ACC112 (cell line): ENCODE data around the gene LAMP2.
A peak's percentile ranks its signal among the peaks of the same experiment; 100 is the strongest.
"Not testable (repeated sequence)": the region's sequence is repeated elsewhere in the genome, so short reads cannot be mapped to it uniquely, and the experiment has no call there.

Source experiments
- H2AFZ ChIP-seq: fragments of 200-600 bp; sonication (generic); one replicate; pipeline ENCODE4 v1.6.0; 2017; ENCODE audit warnings: antibody characterized with exemption, low read length; ENCODE audit not compliant: unreplicated experiment
- H3K27ac ChIP-seq: fragments of 200-600 bp; sonication (generic); 2 replicates; pipeline ENCODE4 v1.5.1; 2014; ENCODE audit warnings: low read depth, mild to moderate bottlenecking, antibody characterized with exemption, low read length, moderate library complexity
- H3K27me3 ChIP-seq: fragments of 200-600 bp; sonication (generic); 2 replicates; pipeline ENCODE4 v1.6.1; 2014; ENCODE audit warnings: mild to moderate bottlenecking, antibody characterized with exemption, low read length, moderate library complexity, mixed read lengths; ENCODE audit not compliant: insufficient read depth
- H3K36me3 ChIP-seq: fragments of 200-600 bp; sonication (generic); 2 replicates; pipeline ENCODE4 v1.6.1; 2016; ENCODE audit warnings: mild to moderate bottlenecking, antibody characterized with exemption, low read length, moderate library complexity, mixed read lengths; ENCODE audit not compliant: insufficient read depth
- H3K4me1 ChIP-seq: fragments of 200-600 bp; sonication (generic); one replicate; pipeline ENCODE4 v1.6.1; 2016; ENCODE audit warnings: low read length, mixed read lengths; ENCODE audit not compliant: insufficient read depth, unreplicated experiment, control insufficient read depth
- H3K4me3 ChIP-seq: fragments of 200-600 bp; sonication (generic); 2 replicates; pipeline ENCODE4 v1.5.1; 2014; ENCODE audit warnings: mild to moderate bottlenecking, low read depth, low read length
- H3K79me2 ChIP-seq: fragments of 200-600 bp; sonication (generic); one replicate; pipeline ENCODE4 v1.6.0; 2016; ENCODE audit warnings: low read length; ENCODE audit not compliant: control insufficient read depth, unreplicated experiment, insufficient read depth

Gene LAMP2

GRCh38 chrX:120485315-120485637 lies 16.2 kb upstream of the LAMP2 start:
- H3K4me3 ChIP-seq: peak overlapping the region; percentile 76
- no peaks in the 10 kb centered on the region for H3K36me3 ChIP-seq
- peaks cover 4% of the 10 kb centered on the region for H3K4me1 ChIP-seq
- H2AFZ ChIP-seq: peak overlapping the region; percentile 83
- no peaks in the 10 kb centered on the region for H3K79me2 ChIP-seq
- H3K27me3 ChIP-seq: no peaks in the 10 kb centered on the region
- peak overlapping the region; percentile 92 for H3K27ac ChIP-seq

- Histone ChIP-seq H3K4me3 (no peak overlapping the region), H2AFZ (no peak overlapping the region), H3K36me3 (no peaks in the 10 kb centered on the region), H3K27me3 (no peaks in the 10 kb centered on the region), H3K4me1 (no peaks in the 10 kb centered on the region), H3K27ac (no peak overlapping the region), H3K79me2 (no peaks in the 10 kb centered on the region)
These were observed 8.4 kb upstream of the LAMP2 start for GRCh38 chrX:120477453-120477852.

- no peaks in the 10 kb centered on the region for H3K4me1 ChIP-seq
- H3K27ac ChIP-seq: no peak overlapping the region
- H3K4me3 ChIP-seq: no peak overlapping the region
- H3K36me3 ChIP-seq: no peaks in the 10 kb centered on the region
- H3K27me3 ChIP-seq: no peaks in the 10 kb centered on the region
- no peaks in the 10 kb centered on the region for H3K79me2 ChIP-seq
- no peak overlapping the region for H2AFZ ChIP-seq
These were observed 7.6 kb upstream of the LAMP2 start for GRCh38 chrX:120476714-120477113.

GRCh38 chrX:120475447-120475846 lies 6.4 kb upstream of the LAMP2 start:
- H3K27me3 ChIP-seq, H3K79me2 ChIP-seq, H3K4me3 ChIP-seq, H3K36me3 ChIP-seq, H3K27ac ChIP-seq, H2AFZ ChIP-seq, H3K4me1 ChIP-seq: not testable (repeated sequence)

DNA sequence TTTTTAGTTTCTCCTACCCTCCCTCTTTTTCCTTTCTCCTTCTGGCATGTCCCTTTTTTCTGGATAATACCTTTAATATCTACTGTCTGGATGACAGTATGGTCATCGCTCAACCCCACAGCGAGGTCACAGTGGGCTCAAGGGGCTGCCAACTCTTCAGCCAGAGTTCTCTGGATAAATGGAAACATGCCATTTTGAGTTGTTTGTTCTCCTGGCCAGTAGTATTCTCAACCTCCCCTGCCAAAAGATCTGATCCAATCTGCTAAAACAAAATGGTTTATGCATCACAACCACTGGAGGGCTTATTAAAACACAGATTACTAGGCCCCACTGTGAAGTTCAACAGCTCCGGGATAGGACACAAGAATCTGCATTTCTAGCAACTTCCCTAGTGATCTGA lies 5.0 kb upstream of the LAMP2 start:
- H3K36me3 ChIP-seq: no peaks in the 10 kb centered on the region
- no peak overlapping the region for H3K4me3 ChIP-seq
- no peak overlapping the region for H2AFZ ChIP-seq
- no peaks in the 10 kb centered on the region for H3K79me2 ChIP-seq
- H3K4me1 ChIP-seq: no peaks in the 10 kb centered on the region
- H3K27ac ChIP-seq: no peak overlapping the region
- no peaks in the 10 kb centered on the region for H3K27me3 ChIP-seq

GRCh38 chrX:120469657-120470056 lies 561 bp upstream of the LAMP2 start:
- H3K27me3 ChIP-seq, H2AFZ ChIP-seq, H3K36me3 ChIP-seq, H3K4me3 ChIP-seq, H3K27ac ChIP-seq: not testable (repeated sequence)
- Histone ChIP-seq H3K4me1 (peaks cover 11% of the 10 kb centered on the region), H3K79me2 (peaks cover 35% of the 10 kb centered on the region)

DNA sequence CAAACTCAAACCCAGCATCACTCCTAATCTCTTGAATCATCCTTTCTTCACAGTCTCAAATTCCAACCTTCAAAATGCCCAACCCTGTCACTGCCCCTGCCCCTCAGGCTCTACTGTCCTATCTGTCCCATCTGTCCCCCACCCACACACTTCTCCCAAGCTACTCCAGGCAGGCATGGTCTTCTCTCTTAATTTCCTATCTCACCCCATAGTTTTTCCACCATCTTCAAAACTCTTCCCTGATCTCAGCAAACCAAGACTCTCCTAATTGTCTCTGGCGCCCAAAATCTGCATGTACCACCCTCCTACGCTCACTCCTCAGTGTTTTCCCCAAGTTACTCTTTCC lies 644 bp downstream of the LAMP2 start:
- H3K79me2 ChIP-seq: peaks cover 47% of the 10 kb centered on the region

DNA sequence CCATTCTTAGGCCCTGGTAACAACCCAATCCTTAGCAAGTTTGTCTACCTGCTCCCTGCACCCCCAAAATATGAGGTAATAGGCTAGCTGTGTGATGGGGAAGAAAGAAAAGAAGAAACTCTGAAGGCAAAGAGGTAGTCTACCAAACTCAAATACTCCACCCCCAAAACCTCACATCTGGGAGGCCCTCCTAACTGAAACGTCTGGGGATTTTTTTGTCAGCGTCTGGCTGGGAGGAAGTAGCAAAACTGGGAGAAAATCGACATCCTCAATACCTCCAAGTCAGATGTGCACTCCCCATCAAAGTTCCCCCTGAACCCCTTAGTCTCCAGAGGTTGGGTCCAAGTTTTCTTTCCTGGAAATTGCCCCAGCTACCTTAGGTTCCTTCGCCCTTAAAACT lies 1.0 kb downstream of the LAMP2 start:
- Histone ChIP-seq H3K4me1 (peaks cover 13% of the 10 kb centered on the region), H3K4me3 (peak overlapping the region; percentile 91), H3K36me3 (no peaks in the 10 kb centered on the region), H3K27me3 (no peaks in the 10 kb centered on the region), H2AFZ (no peak overlapping the region), H3K27ac (peak overlapping the region; percentile 60; the same call in 1 of the 2 replicates), H3K79me2 (peaks cover 50% of the 10 kb centered on the region)

More for the DNA sequence above, 644 bp downstream of the LAMP2 start:
- Histone ChIP-seq H3K27ac (peak overlapping the region; percentile 60), H2AFZ (no peak overlapping the region), H3K4me3 (peak overlapping the region; percentile 91), H3K4me1 (peaks cover 12% of the 10 kb centered on the region), H3K36me3 (no peaks in the 10 kb centered on the region), H3K27me3 (no peaks in the 10 kb centered on the region)

DNA sequence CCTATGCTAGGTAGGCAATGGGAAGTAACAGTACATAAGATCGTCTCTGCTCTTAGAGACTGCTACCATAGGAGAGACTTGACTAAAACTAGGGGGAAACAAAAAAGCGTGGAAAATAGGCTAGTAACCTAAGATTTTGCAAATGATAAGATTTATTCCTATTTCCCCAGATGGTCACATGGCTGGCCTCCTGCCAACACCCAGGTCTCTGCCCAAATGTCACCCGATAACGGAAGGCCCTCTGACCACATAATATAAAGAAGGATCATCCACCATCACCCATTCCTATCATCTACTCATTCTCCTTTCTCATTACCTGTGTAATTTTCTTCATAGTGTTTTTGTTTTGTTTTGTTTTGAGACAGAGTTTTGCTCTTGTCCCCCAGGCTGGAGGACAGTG lies 4.7 kb downstream of the LAMP2 start:
- Histone ChIP-seq H3K79me2 (peaks cover 86% of the 10 kb centered on the region), H3K4me1 (peaks cover 13% of the 10 kb centered on the region)

DNA sequence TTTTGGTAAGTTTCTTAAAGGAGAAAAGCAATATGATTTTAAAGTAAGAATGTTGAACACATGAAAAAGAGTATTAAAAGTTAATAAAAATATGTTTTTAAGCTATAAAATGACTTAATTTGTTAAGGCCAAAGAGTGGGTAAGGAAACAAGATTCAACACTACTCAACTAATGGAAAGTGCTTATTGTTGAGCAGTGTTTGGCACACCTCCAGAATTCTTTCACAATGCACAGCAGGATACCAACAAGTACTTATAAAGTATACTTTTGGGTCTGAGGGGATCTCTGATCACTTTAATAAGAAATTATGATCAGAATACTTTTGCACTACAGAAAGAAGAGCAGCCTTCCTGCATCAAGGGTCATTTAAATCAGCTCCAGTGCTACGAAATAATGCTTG lies 5.9 kb downstream of the LAMP2 start:
- no peaks in the 10 kb centered on the region for H3K27me3 ChIP-seq
- H3K4me1 ChIP-seq: peaks cover 24% of the 10 kb centered on the region
- H2AFZ ChIP-seq: no peak overlapping the region
- peaks cover 91% of the 10 kb centered on the region for H3K79me2 ChIP-seq
- no peak overlapping the region for H3K27ac ChIP-seq
- no peaks in the 10 kb centered on the region for H3K36me3 ChIP-seq
- H3K4me3 ChIP-seq: no peak overlapping the region

More for the DNA sequence above, 4.7 kb downstream of the LAMP2 start:
- no peaks in the 10 kb centered on the region for H3K27me3 ChIP-seq
- H2AFZ ChIP-seq: no peak overlapping the region
- no peaks in the 10 kb centered on the region for H3K36me3 ChIP-seq
- H3K27ac ChIP-seq: no peak overlapping the region
- no peak overlapping the region for H3K4me3 ChIP-seq

- Histone ChIP-seq H2AFZ (no peak overlapping the region), H3K4me3 (no peak overlapping the region), H3K27me3 (no peaks in the 10 kb centered on the region), H3K36me3 (no peaks in the 10 kb centered on the region), H3K4me1 (peaks cover 31% of the 10 kb centered on the region), H3K27ac (no peak overlapping the region), H3K79me2 (peaks cover 85% of the 10 kb centered on the region)
These were observed 6.7 kb downstream of the LAMP2 start for GRCh38 chrX:120462370-120462769.

- Histone ChIP-seq H3K4me1 (peaks cover 29% of the 10 kb centered on the region), H3K27me3 (no peaks in the 10 kb centered on the region), H3K36me3 (no peaks in the 10 kb centered on the region; the same call in 1 of the 2 replicates), H3K4me3 (no peak overlapping the region), H3K79me2 (peaks cover 65% of the 10 kb centered on the region), H2AFZ (no peak overlapping the region), H3K27ac (no peak overlapping the region)
These were observed 9.8 kb downstream of the LAMP2 start for GRCh38 chrX:120459309-120459708.
